Measurements from ENCODE around the gene SPRY1. TPM values are rescaled to one million over a fixed set of nuclear protein-coding genes. Genes with fewer than 3 reads are reported as not detected.

SPRY1 gene
- total and polyA plus RNA-seq, 9 of the 15 experiments (the other 6 are each of a cell fraction or from before 2014, with no cell fraction given), result 0.18 to 1.9 (median 0.45) TPM; not detected in 1

- peak; percentile 50 for TF ChIP-seq HMBOX1 (IDR thresholded peaks at IDR 0.05)
- TF ChIP-seq NFE2 (IDR thresholded peaks at IDR 0.05; ENCODE audit: low read depth), result 0 out of 2 replicates have a peak, but pooled peaks have one; percentile 33
- no peak for TF ChIP-seq MTF1 (CRISPR knock-in tag; IDR thresholded peaks at IDR 0.05; ENCODE audit: borderline replicate concordance)
- no peak for TF ChIP-seq YY1 (IDR thresholded peaks at IDR 0.05; ENCODE audit: borderline replicate concordance in 1 of 3, control insufficient read depth in 1 of 3, extremely low read depth in 1 of 3, insufficient read depth in 3 of 3, insufficient read length in 1 of 3, insufficient replicate concordance in 2 of 3, low read depth in 1 of 3, low read length in 2 of 3)
- TF ChIP-seq SP1 (CRISPR knock-in tag; IDR thresholded peaks at IDR 0.05), result no peak
- TF ChIP-seq ZBTB40 (IDR thresholded peaks at IDR 0.05), result no peak
- TF ChIP-seq ZBTB40 (CRISPR knock-in tag; IDR thresholded peaks at IDR 0.05), result no peak
- TF ChIP-seq ZNF77 (CRISPR knock-in tag; IDR thresholded peaks at IDR 0.05), result no peak
- no peak for TF ChIP-seq CBX1 (IDR thresholded peaks at IDR 0.05; ENCODE audit: low read depth)
- no peak for TF ChIP-seq ZBED1 (IDR thresholded peaks at IDR 0.05)
- TF ChIP-seq ZNF23 (CRISPR knock-in tag; IDR thresholded peaks at IDR 0.05), result no peak
- TF ChIP-seq NONO (IDR thresholded peaks at IDR 0.05; ENCODE audit: low read depth in 2 of 2, low read length in 1 of 2), result no peak
- TF ChIP-seq BRCA1 (IDR thresholded peaks at IDR 0.05), result no peak
- TF ChIP-seq BRCA1 (CRISPR knock-in tag; IDR thresholded peaks at IDR 0.05), result no peak
- no peak for TF ChIP-seq NCOA6 (IDR thresholded peaks at IDR 0.05)
- TF ChIP-seq BCOR (IDR thresholded peaks at IDR 0.05), result no peak
- no peak for TF ChIP-seq KAT7 (CRISPR knock-in tag; IDR thresholded peaks at IDR 0.05; ENCODE audit: borderline replicate concordance)
- no peak for TF ChIP-seq XRCC5 (IDR thresholded peaks at IDR 0.05; ENCODE audit: low read depth, low read length)
- TF ChIP-seq VEZF1 (CRISPR knock-in tag; IDR thresholded peaks at IDR 0.05), result peak; percentile 13; the same call in 1 of the 2 replicates
- no peak for TF ChIP-seq ZNF311 (CRISPR knock-in tag; IDR thresholded peaks at IDR 0.05)
Measured at GRCh38 chr4:123415977-123416376, 19.4 kb downstream of the SPRY1 start (continued).

Data from K562 (cell line).